GM19193 (cell line): ENCODE data around the gene CAMLG.

Source experiments
- POLR2A ChIP-seq: IDR thresholded peaks from 4 replicates; pipeline ENCODE4 v1.6.1; 2011; ENCODE audit not compliant: insufficient read depth, insufficient read length; ENCODE audit errors: extremely low read depth

The CAMLG gene

DNA sequence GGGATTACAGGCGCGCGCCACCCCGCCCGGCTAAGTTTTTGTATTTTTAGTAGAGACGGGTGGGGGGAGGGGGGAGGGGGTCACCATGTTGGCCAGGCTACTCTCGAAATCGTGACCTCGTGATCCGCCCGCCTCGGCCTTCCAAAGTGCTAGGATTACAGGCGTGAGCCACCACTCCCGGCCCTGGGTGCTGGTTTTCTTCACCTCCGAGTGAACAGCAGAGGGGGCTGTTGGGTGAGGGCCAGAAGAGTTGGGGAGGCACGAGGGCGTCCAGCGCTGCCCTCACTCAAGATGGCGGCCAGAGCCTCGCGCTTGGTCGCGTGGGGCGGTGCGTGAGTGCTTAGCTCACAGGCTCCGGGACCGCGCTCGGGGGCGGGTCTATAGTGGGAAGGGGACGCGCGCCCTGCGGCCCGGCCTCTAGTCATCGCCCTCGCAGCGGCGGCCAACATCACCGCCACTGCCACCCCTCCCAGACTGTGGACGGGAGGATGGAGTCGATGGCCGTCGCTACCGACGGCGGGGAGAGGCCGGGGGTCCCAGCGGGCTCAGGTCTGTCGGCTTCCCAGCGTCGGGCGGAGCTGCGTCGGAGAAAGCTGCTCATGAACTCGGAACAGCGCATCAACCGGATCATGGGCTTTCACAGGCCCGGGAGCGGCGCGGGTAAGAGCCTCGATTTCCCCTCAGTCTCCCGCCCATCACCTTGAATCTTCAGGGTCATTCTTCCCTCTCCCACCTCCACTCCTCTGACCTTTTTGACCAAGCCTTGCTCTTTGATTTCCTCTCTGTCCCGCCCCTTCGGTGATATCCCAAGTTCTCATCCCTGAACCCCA, at the start of gene CAMLG:
Gene CAMLG, plus strand, starts transcription at position 416 of the 830 bp plus-strand sequence. Its CDS starts 73 bp downstream, at position 489.
- TF ChIP-seq POLR2A = peak; percentile 80

DNA sequence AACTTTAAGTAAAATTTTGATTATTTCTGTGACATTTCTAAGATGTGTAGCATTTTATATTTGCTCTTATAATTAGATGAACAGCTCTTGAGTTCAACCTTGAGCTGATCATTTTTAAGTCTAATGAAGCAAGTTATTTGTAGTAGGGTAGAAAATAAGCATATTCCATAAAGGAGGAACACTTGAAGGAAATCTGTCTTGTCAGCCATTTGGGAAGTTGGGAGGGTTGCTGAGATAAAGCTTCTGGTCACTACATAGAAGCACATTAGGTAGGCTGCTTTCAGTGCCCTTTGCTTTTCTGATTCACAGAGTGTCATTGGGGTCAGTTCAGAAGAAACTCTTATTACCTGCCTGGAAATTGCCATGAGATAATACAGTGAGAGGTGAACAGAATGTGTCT, 45.6 kb upstream of the CAMLG start:
- no peak for TF ChIP-seq POLR2A

DNA sequence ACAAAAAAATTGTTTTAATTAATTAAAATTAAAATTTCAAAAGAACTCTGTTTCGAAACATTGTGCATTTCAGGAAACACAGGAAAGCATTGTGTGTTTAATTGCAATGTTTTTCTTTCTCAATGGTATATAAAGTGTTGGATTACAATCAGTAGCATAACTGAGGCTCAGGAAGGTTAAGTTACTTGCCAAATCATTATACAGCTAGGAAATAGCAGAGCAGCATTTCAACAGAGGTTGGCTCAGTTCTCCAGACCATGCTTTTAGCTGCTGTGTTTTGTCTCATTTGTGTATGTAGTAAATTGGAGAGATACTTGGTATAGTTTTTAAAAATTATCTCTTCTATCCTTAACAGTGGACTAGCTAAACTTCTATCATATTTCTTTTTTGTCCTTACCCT, 30.0 kb upstream of the CAMLG start:
- no peak for TF ChIP-seq POLR2A

- TF ChIP-seq POLR2A = no peak
Measured at GRCh38 chr5:134714120-134714519, 24.2 kb upstream of the CAMLG start.

DNA sequence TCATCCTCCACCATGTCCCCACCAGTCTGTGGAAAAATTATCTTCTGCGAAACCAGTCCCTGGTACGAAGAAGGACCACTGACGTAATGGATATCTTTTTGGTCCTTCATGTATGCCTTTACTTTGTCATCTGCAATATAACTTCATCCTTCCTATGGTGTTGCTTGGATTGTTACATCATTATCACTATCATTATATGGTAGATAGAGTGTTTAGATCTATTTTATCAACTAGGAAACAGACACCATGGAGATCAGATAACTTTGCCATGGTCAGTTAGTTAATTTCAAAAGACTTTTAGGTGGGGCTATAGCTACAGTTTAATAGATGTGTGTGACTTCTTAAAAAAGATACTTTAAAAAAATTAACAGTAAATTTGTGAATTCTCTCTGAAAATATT, 23.8 kb upstream of the CAMLG start:
- no peak for TF ChIP-seq POLR2A

- TF ChIP-seq POLR2A = no peak
Measured at GRCh38 chr5:134724872-134725271, 13.5 kb upstream of the CAMLG start.

GRCh38 chr5:134732819-134733218, 5.5 kb upstream of the CAMLG start:
- TF ChIP-seq POLR2A = no peak

DNA sequence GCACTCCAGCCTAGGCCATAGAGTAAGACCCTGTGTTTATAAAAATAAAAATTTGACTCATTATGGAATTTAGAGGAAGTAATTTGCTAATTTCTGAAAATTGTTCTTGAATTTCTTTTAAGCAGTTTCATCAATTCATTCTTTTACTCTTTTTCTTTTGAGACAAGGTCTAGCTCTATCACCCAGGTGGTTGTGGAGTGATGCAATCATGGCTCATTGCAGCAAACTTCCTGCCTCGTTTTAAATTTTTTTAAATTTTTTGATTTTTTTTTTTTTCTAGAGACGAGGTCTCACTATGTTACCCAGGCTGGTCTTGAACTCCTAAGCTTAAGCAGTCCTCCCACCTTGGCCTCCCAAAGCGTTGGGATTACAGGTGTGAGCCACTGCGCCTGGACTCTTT, 3.1 kb upstream of the CAMLG start:
- no peak for TF ChIP-seq POLR2A

GRCh38 chr5:134736173-134736812, 2.1 kb upstream of the CAMLG start:
- no peak for TF ChIP-seq POLR2A

DNA sequence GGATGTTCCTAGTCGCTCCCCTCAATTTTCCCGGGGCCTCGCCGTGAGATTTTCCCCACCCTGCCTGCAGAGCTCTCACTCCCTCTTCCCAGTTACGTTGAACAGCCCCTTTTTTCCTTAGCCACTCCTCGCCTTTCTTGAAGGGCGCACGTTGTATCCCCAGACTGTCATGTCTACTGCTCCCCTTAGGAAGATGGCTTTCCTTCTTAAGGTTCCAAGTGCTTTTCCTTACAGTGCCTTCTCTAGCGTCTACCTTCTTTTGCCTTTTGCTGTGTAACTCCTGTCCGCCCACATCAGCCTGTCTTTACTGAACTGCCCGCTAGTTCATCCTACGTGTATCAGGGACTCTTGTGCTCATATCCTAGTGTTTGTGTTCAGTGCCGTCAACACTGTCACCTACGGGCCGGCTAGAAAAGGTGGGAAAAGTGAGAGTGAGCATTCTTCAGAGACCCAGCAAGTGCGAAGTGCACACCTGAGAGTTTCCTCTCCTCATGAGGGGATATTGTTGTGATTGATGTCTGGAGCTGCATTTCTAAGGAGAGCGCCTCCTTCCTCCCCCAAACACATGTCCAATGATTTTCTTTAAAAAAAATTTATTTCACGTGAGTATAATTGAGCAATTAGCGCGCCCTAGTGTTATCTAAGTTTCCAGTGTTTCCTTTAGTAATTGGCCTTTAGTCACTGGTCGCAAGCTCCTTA, 764 bp downstream of the CAMLG start:
- no peak for TF ChIP-seq POLR2A

DNA sequence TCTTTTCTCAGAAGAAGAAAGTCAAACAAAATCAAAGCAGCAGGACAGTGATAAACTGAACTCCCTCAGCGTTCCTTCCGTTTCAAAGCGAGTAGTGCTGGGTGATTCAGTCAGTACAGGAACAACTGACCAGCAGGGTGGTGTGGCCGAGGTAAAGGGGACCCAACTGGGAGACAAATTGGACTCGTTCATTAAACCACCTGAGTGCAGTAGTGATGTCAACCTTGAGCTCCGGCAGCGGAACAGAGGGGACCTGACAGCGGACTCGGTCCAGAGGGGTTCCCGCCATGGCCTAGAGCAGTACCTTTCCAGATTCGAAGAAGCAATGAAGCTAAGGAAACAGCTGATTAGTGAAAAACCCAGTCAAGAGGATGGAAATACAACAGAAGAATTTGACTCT, 2.7 kb downstream of the CAMLG start:
- TF ChIP-seq POLR2A = no peak

DNA sequence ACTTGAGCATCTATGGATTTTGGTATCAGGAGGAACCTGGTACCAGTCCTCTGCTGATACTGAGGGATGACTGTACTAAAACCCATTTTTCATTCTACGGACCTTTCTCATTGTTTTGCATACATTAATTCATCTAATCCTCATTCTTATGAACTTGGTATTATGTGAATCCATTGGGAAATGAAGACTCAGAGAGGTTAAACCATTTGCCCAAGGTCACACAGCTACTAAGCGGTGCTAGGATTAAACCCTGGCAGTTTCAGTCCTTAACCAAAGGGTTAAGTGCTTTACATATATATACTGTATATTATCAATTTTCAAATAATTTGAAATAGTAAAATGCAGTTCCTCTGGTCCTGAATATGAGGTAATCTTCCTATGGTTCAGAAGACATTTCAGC, 3.8 kb downstream of the CAMLG start:
- TF ChIP-seq POLR2A = no peak

- TF ChIP-seq POLR2A = no peak
Measured at GRCh38 chr5:134749415-134749814, 11.1 kb downstream of the CAMLG start.

- TF ChIP-seq POLR2A = no peak
Measured at GRCh38 chr5:134758176-134758503, 19.8 kb downstream of the CAMLG start.

- TF ChIP-seq POLR2A = peak; percentile 91
Measured at GRCh38 chr5:134758504-134759341, 20.4 kb downstream of the CAMLG start, which contains the start of gene DDX46. DDX46 (plus strand) TSS chr5:134758779; CDS start chr5:134758939, 160 bp downstream.
